Esophagus squamous epithelium (tissue), 4 donors: ENCODE measurements around the gene AAMDC.

Experiments used
- CTCF ChIP-seq, 6 experiments: fragments of 450-650 bp in 4 of 6; fragments of 200-600 bp in 2 of 6; sonication (generic) in 2 of 6; IDR thresholded peaks; one replicate each; pipeline ENCODE4 v1.5.1; 2016 to 2019; ENCODE audit warnings: antibody characterized with exemption in 6 of 6, mild to moderate bottlenecking in 4 of 6, moderate library complexity in 4 of 6
- POLR2A ChIP-seq, 4 donors: fragments of 450-650 bp; IDR thresholded peaks; one replicate each; pipeline ENCODE4 v1.6.1; 2017; ENCODE audit warnings: antibody characterized with exemption in 4 of 4, mild to moderate bottlenecking in 4 of 4, moderate library complexity in 3 of 4

GRCh38 chr11:77814848-77815247 lies 6.1 kb upstream of the AAMDC start:
- TF ChIP-seq CTCF (IDR thresholded peaks at IDR 0.05) (no peak), POLR2A (IDR thresholded peaks at IDR 0.05) (no peak)
